GM21447 (cell line): ENCODE measurements around the gene PLAC9.
"Not testable (repeated sequence)": the region's sequence is repeated elsewhere in the genome, so short reads cannot be mapped to it uniquely, and the experiment has no call there.

Experiments
- ATAC-seq: cut with Tn5 transposase; IDR thresholded peaks from one replicate; pipeline ENCODE4 v1.9.1; 2021; ENCODE audit not compliant: unreplicated experiment

Gene PLAC9, protein sequence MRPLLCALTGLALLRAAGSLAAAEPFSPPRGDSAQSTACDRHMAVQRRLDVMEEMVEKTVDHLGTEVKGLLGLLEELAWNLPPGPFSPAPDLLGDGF

DNA sequence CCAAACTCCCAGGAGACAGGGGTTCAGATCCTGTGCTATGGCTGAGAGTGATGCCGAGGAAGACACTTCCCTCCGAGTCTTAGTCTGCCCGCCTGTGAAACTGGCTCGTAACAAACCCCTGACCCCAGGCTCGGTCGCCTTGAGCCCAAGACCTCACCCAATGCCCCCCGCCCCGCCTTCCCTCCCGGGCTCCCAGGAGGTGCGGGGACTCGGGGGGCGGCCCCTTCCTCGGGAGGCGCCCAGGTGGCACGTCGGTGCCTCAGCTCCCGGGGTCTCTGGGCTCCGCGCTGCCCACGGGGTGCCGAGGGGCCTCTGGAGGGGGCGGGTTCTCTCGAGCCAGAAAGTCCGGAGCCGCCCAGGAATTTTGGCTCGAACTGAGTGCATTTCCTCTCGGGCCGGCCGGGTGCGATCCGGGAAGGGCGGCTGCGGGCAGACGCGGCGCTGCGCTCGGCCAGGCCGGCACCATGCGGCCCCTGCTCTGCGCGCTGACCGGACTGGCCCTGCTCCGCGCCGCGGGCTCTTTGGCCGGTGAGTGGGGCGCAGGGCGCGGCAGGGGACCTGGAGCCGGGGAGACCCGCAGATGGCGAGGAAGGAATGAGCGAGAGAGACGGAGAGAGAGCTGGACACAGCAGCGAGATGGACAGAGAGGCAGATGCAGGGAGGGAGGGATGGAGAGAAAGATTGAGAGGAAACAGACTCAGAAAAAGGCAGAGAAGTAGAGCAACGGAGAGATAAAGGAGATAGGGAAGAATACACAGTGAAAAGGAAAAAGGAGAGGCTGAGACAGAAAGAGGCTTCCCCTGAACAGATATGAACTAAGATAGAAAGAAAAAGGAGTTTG, at the start of gene PLAC9:
TSS of gene PLAC9 (plus strand) at position 432 of the 841 bp plus-strand sequence. CDS start at position 465, 33 bp downstream.
- no peak for ATAC-seq

DNA sequence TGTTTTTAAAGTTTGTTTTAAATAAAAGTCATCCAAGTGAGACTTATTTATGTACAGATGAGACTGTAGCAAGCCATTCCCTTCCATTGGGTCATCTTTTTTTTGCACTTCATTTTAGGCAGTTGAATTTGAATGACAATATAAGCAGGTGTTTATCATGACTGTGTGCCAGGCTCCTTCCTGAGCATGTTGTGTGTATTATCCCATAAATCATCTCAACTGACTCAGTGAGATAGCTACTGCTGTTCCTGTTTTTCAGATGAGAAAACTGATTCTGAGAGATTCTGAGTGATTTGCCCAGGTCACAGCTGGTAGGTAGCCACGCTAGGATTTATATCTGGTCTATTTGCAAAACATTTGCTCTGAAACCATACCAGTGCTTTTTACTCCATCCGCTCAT, 42.4 kb upstream of the PLAC9 start:
- no peak for ATAC-seq

DNA sequence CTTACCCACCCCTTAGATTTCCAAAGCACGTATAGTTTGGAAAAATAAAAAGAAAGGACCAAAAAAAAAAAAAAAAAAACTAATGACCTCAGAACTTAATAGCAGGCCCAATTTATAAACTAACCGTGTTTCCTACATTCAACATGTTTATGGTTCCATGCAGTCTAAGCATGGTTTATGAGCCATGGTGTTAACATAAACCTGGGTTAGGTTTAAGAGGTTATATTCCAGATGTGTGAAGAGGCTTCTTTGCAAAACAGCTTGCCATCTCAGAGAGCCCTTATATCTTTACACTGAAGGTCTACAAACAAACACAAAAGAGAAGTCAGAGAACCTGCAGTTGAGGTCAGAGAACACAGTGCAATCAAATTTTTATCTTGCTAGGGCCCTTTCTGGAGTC, 38.3 kb upstream of the PLAC9 start:
- no peak for ATAC-seq

DNA sequence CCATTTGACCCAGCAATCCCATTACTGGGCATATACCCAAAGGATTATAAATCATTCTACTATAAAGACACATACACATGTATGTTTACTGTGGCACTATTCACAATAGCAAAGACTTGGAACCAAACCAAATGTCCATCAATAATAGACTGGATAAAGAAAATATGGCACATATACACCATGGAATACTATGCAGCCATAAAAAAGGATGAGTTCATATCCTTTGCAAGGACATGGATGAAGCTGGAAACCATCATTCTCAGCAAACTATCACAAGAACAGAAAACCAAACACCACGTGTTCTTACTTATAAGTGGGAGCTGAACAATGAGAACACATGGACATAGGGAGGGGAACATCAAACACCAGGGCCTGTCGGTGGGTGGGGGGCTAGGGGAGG, 34.3 kb upstream of the PLAC9 start:
- ATAC-seq: not testable (repeated sequence)

DNA sequence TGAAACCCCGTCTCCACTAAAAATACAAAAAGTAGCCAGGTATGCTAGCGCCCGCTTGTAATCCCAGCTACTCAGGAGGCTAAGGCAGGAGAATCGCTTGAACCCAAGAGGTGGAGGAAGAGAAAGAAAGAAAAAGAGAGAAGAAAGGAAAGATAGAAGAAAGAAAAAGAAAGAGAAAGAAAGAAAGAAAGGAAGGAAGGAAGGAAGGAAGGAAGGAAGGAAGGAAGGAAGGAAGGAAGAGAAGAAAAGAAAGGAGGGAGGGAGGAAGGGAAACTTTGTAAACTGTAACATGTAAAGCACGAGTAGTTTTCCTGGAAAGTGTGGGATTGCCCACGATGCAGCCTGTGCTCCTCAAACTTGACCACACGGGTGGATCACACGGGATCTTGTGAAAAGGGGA, 33.2 kb upstream of the PLAC9 start:
- ATAC-seq: not testable (repeated sequence)

DNA sequence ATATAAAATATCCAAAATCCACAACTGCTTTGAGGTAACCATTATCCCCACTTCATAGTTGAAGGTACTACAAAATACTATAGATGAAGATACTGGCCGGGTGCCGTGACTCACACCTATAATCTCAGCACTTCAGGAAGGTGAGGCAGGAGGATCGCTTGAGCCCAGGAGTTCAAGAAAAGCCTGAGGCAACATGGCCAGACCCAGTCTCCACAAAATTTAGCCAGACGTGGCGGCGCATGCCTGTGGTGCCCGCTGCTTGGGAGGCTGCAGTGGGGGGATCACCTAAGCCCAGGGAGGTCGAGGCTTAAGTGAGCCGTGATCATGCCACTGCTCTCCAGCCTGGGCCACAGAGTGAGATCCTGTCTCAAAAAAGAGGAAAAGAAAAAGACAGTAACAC, 32.4 kb upstream of the PLAC9 start:
- ATAC-seq: no peak

DNA sequence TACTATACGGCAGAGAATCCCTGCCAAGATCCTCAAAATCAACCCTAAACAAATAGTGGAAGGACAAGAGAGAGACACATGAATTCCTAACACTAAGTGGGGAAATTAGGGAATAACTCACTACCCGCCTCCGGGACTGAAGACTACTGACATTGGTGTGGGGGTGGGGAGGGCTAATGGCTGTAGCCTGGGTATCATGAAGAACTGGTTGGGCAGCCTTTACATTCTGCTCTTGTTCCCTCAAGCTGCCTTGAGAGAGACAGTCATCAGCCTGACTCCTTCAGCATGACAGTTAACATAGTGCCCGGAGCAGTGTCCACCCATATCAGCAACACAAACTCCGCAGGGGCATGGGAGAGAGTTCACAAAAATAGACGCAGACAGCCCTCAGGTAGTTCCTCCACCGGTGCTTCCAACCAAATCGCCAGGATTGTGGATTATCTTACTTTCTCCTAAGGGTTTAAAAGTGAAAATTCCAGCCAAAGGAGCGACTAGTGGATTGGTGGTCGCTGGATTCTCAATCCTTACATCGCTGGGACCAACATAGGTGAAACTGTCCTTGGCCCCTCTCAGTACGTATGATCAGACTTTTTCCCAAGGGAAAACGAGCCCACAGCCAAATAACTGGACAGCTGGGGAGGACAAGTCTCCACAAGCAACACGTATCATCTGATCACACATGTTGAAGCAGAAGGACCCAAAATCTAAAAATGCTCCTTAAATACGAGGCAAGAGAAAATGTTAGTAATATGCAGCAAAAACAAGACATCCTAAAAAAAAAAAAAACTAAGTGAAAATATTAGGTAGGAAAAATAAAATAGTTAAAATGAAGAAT, 31.5 kb upstream of the PLAC9 start:
- no peak for ATAC-seq

DNA sequence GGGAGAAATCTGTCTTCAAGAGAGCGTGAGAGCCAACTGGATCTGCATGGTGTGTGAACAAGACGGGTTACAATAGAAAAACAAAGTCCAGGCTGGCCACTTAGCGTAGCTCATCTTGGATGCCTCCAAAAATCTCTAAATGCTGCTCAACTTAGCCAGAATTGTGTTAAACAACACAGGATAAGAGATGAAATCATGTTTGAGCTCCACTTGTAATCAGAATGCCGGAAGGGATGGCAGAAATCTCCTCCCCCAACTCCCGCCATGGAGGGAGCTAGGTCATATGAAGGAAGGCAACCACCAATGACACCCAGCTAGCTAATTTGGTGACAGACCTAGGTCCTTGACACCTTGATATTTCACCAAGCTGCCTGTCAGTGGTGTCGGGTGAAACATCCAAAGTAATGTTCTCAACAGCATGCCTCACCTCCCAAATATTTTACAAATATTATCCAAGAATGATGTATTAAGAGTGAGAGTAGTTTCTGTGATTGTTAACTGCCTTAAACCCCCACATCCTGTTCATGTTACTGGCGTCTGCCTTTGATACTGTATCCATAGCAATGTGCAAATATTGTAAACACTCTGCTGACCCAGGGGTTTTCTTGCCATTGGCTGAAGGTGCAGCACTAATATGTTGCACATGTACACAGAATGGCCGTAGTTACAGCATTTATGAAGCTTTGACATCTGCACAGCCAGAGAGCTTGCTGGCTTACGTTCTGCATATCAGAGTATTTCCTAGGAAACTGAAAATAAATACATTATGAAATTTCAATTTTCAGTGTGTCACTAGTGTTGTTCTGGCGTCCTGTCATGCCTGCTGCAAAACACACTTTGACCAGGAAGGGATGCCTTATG, 28.2 kb upstream of the PLAC9 start:
- no peak for ATAC-seq

DNA sequence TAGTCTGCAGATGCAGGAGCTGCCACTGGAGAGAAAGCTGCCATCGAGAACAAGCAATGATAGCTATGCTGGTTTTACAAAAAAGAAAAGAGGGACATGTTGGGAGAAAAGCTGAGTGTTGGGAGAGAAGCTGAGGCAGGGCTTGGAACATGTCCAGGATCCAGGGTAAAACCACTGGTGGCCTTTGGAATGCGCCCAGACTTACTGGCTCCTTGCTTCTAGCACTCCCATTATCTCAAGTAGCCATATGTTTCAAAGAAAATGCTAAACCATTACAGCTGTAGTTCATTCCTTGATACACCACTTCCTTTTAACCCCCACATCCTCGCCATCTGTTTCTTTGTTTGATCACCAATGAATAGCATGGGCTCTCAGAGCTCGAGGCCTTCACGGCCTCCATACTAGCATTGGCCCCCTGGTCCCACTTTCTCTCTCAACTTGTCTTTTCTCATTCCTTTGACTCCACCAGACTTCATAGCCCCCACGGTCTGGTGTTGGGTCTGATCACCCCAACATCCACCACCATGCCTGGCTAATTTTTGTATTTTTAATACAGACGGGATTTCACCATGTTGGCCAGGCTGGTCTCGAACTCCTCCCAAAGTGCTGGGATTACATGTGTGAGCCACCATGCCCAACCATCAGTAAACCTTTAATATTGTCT, 23.8 kb upstream of the PLAC9 start:
- ATAC-seq: no peak

DNA sequence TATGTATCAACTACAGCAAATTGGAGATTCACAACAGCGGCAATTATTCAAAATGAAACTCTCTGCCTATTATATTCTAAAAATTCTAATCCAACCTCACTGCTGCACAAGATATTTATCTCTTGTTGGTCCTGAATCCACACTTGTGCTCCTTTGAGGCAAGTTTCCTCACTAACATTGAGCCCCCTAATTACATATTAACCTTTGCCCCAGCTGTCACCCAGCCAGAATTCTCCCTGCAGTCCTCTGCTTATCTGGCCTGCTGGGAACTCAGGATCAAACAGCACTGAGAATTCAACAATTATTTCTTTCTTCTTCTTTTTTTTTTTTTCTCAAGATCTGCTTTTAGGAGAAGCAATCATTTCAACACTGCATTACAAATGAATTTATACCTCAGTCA, 21.5 kb upstream of the PLAC9 start:
- no peak for ATAC-seq

DNA sequence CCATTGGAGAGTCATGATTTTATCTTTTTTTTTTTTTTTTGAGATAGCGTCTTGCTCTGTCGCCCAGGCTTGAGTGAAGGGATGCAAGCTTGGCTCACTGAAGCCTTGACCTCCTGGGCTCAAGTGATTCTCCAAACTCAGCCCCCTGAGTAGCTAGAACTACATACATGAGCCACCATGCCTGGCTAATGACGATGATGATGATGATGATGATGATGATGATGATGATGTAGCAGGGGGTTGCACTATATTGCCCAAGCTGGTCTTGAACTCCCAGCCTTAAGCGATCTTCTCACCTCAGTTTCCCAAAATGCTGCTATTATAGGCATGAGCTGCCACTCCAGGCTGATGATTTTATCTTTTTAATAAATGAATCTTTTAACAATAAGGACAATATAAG, 13.9 kb upstream of the PLAC9 start:
- no peak for ATAC-seq

DNA sequence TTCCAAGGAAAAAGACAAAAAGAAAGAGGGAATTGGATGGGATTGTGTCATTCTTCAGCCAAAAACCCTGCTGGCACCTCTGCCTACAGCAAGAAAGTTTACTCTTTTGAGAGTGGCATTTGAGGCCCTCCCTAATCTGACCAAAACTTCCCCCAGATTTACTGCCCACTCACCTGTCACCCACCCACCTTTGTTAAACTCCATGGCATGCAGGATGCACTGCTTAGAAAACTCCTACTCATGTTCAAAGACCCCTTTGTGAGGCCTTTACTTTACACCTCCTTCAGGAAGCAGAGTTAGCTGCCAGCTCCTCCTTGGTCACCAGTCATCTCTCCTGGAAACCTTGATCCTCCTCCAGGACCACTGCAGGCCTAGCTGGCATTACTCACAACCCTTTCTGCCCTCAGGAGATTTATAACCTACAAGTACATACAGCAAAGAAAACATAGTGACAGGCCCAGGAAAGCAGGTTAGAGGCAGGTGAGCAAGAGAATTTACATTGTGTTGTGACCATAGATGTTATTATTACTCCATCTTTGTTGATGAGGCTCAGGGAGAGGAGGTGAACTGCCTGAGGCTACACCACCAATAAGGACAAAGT, 10.3 kb upstream of the PLAC9 start:
- ATAC-seq: no peak

DNA sequence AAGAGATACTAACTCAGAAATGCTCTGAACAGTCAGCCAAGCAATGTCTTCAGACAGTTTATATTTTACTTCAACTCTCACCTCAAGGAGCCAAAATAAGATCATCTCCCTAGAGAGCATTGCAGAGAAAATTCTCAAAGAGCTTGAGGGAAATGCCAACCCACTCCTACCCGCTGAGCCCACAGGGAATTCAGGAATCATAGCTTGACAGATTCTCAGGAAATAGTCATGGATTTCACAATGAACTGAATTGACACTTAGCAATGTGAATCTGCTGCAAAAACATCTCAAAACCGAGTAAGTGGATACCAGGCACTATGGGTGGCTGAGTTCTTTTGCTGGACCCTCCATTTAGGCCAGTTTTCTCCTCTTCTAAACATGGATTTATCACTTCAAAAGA, 9.8 kb upstream of the PLAC9 start:
- no peak for ATAC-seq

DNA sequence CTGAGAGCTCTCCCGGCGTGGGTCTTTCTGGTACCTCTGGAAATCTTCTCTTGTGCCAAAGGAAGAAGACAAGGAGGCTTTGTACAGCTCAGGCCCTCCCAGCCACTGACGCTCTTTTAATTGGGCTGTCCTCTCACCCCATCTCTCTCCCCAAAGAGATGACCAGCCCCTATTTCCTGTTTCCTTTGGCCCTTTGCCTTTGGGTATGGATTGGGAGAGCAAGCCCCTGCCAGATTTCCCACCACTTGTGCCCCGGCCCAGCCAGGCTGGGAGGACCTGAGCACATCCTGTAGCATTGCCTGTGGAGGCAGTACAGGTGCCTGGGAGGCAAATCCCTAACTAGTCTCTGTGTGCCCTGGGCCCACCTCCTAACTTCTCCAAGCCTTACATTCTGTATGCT, 5.7 kb upstream of the PLAC9 start:
- ATAC-seq: no peak

DNA sequence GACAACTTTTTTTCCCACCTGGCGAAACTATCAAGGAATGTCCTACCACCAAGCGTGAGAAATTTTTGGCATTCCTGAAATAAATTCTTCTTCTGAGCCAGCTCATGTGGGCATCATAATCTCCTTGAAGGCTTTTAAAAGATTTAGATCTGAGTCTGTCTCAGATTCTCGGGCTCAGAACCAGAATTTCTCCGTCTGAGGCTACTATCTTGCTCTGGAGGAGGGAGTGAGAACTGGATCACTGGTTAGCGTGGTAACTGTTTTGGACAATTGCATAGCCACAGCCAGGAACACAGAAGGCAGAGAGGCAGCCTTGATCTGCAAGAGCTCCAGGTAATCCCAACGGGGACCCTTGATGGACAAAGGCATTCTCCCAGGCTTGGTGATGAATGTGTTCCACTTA, 1.0 kb upstream of the PLAC9 start:
- no peak for ATAC-seq

DNA sequence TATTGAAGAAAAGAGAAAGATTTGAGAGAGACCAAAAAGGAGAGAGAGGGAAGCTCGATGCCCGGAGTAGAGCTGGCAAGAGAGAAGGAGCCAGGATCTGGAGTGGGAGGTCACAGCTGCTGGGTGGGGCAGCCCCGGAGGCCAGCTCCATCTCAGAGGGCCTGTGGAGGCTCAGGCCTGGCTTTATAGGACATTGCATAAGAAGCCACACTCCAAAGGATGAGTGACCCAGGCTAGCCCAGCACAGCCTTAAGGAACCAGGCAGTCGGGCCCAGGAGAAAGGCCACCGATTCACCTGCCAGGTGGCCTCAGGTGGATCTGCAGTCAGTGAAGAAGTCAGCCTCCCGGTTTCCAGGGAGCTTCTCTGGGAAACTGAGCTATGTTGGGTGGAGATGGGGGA, 676 bp downstream of the PLAC9 start:
- no peak for ATAC-seq

DNA sequence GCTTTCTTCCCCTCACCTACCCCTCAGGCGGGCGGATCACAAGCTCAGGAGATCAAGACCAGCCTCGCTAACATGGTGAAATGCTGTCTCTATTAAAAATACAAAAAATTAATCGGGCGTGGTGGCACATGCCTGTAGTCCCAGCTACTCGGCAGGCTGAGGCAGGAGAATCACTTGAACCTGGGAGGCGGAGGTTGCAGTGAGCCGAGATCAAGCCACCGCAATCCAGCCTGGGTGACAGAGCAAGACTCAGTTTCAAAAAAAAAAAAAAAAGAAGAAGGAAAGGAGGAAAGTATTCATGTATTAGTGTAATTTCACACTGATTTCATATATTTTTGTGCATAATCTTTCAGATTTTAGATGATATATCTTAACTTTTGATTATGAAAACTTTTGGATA, 1.2 kb downstream of the PLAC9 start:
- ATAC-seq: not testable (repeated sequence)

DNA sequence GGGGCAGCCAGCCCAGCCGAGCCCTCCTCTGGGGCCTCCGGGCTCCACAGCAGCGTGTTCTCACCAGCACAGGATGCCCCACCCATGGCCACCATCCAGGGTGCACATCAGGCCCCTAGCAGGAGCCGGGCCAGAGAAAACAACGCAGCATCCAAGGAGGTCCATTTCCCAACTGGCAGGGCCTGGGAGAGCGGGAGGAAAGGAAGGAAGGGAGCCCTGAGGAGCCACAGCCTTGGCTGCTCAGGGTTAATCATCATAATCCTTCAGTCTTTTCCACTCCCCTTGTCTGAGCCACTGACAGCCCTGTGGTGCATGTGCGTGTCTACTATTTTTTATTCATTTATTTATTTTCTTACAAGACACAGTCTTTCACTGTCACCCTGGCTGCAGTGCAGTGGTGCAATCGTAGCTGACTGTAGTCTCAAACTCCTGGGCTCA, 3.6 kb downstream of the PLAC9 start:
- no peak for ATAC-seq

DNA sequence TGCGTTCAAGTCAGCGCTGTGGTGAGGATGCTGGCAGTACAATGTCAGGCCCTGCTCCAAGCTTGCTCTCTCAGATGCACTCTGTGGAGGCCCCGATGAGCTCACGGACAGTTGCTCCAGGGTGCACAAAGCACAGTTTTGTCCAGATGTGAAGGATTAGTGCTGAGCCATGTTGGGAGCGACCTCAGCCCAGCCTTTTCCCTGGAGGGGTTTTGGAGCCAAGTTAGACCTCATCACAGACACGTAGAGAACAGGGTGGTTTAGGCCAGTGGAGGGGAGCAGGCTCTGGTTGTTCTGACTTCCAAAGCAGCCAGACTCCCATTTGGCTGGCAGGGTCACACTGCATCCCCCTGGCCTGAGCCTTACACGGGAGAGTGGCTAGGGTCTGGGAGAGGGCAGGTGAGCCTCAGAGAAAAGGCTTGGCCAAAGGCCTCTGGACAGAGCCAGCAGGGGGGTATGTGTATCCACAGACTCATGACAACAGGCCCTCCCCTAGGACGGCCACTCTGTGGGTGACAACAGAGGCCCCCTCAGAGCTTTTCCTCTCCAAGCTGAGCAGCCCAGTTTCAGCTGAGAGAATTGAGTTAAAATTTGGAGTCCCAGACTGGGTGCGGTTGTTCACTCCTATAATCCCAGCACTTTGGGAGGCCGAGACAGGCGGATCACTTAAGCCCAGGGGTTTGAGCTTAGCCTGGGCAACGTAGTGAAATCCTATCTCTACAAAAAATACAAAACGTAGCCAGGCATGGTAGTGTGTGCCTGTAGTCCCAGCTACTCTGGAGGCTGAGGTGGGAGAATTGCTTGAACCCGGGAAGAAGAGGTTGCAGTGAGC, 4.7 kb downstream of the PLAC9 start:
- ATAC-seq: no peak
